Stomach (tissue), 9 donors: Measurements from ENCODE around the gene RIMBP2. TPM values are rescaled to one million over a fixed set of nuclear protein-coding genes. Genes with fewer than 3 reads are reported as not detected.

Experiments
- DNase-seq, 2 donors: peaks; one replicate each; pipeline versions ENCODE4 v3.0.0 to v3.0.0-alpha.2; 2013 to 2019
- H3K27ac ChIP-seq, 5 donors: fragments of 200-600 bp in 4 of 5; sonication (generic) in 4 of 5; one replicate each; pipeline ENCODE4 v1.5.1; 2013 to 2019; ENCODE audit warnings: mild to moderate bottlenecking in 1 of 5, moderate library complexity in 1 of 5
- H3K27me3 ChIP-seq, 3 donors: fragments of 200-600 bp; sonication (generic); one replicate each; pipeline ENCODE4 v1.5.1; 2017 to 2019; ENCODE audit warnings: mixed run types in 1 of 3
- H3K36me3 ChIP-seq, 4 donors: fragments of 200-600 bp; sonication (generic); 1 replicate in 3 of 4; 2 replicates in 1 of 4; pipeline ENCODE4 v1.5.1; 2016 to 2019
- H3K4me1 ChIP-seq, 4 donors: fragments of 200-600 bp; sonication (generic); one replicate each; pipeline ENCODE4 v1.5.1; 2016 to 2019
- H3K4me3 ChIP-seq, 4 donors: fragments of 200-600 bp; sonication (generic) in 3 of 4; one replicate each; pipeline ENCODE4 v1.5.1; 2016 to 2019; ENCODE audit warnings: mild to moderate bottlenecking in 1 of 4
- H3K9me3 ChIP-seq, 4 donors: fragments of 200-600 bp; sonication (generic); one replicate each; pipeline ENCODE4 v1.5.1; 2016 to 2019
- EP300 ChIP-seq: sonication (generic); formaldehyde crosslinking; IDR thresholded peaks from one replicate; pipeline ENCODE4 v1.6.1; 2017; ENCODE audit warnings: antibody characterized with exemption
- POLR2A ChIP-seq, 4 donors: fragments of 450-650 bp; IDR thresholded peaks; one replicate each; pipeline ENCODE4 v1.6.1; 2016; ENCODE audit warnings: antibody characterized with exemption in 4 of 4, control low read depth in 2 of 4, mild to moderate bottlenecking in 1 of 4, moderate library complexity in 1 of 4
- POLR2AphosphoS5 ChIP-seq, 3 donors: sonication (generic); formaldehyde crosslinking; IDR thresholded peaks; one replicate each; pipeline ENCODE4 v1.6.1; 2016; ENCODE audit warnings: antibody characterized with exemption in 3 of 3
- WGBS, 5 donors: extraction: QIAGEN DNeasy Blood & Tissue Kit in 3 of 5; methylation state at CpG; one replicate each; pipeline versions ENCODE4 v1.1.5 to v1.1.7; 2013 to 2018; 5-methylcytosine and 5-hydroxymethylcytosine counted together
- intact Hi-C: fragments of 100-400 bp; cut with DNase I; formaldehyde crosslinking; loops from one replicate; pipeline ENCODE4 v1.15.1; 2023; ENCODE audit warnings: low total_unique reads
- polyA plus RNA-seq, 3 donors: library from polyadenylated mRNA; stranded (reverse); fragments of 200-250 nt; gene quantifications; one replicate each; pipeline ENCODE4 v1.2.3, GENCODE V29; 2013
- total RNA-seq, 5 donors: library from RNA; depleted of rRNA; stranded (reverse); fragments of >200 nt; gene quantifications; one replicate each; pipeline versions ENCODE4 v1.1.0 to v1.2.3, GENCODE V29; 2014 to 2016
- TF ChIP-seq, protein P1 (sequence below), 7 experiments: fragments of 450-650 bp in 4 of 7; fragments of 200-600 bp in 3 of 7; sonication (generic) in 3 of 7; IDR thresholded peaks; one replicate each; pipeline ENCODE4 v1.5.1; 2016 to 2019; ENCODE audit warnings: antibody characterized with exemption in 7 of 7, control low read depth in 2 of 7, mild to moderate bottlenecking in 1 of 7
- donor health status: healthy with polysubstance abuse.
- donor health status: Bipolar disorder and iron deficiency.
- donor health status: healthy.

RIMBP2 gene
- total and polyA plus RNA-seq, 8 donors, result 0.75 to 44.6 (median 5.6) TPM

DNA sequence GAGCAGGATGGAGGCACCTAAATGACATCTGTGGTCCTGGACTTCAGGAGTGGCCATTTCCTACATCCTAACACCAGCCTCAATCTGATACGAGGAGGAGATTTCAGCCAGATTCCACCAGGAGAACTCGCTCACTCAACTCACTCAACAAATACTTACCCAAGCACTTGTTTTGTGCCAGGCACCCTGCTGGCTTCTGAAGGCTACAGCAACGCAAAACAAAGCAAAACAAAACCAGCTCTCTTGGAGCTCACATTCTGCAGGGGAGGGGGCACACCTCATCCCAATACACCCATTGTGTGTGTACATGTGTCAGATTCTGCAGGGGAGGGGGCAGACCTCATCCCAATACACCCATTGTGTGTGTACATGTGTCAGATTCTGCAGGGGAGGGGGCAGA, 233.7 kb downstream of the RIMBP2 start:
- Histone ChIP-seq H3K4me1 (no peaks in the 10 kb centered on the region), H3K27me3 (peaks cover 0 to 68% (median 5%) of the 10 kb centered on the region in 3 donors), H3K9me3 (no peaks in the 10 kb centered on the region), H3K4me3 (no peak overlapping the region), H3K36me3 (no peaks in the 10 kb centered on the region), H3K27ac (no peak overlapping the region)
- TF ChIP-seq POLR2AphosphoS5 (IDR thresholded peaks at IDR 0.05), result no peak
- TF ChIP-seq, protein P1, sequence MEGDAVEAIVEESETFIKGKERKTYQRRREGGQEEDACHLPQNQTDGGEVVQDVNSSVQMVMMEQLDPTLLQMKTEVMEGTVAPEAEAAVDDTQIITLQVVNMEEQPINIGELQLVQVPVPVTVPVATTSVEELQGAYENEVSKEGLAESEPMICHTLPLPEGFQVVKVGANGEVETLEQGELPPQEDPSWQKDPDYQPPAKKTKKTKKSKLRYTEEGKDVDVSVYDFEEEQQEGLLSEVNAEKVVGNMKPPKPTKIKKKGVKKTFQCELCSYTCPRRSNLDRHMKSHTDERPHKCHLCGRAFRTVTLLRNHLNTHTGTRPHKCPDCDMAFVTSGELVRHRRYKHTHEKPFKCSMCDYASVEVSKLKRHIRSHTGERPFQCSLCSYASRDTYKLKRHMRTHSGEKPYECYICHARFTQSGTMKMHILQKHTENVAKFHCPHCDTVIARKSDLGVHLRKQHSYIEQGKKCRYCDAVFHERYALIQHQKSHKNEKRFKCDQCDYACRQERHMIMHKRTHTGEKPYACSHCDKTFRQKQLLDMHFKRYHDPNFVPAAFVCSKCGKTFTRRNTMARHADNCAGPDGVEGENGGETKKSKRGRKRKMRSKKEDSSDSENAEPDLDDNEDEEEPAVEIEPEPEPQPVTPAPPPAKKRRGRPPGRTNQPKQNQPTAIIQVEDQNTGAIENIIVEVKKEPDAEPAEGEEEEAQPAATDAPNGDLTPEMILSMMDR (IDR thresholded peaks at IDR 0.05), result no peak
- no peak for TF ChIP-seq EP300
- no peak for TF ChIP-seq POLR2A (IDR thresholded peaks at IDR 0.05)
- intact Hi-C loops, result no loop called here
- WGBS, 5 donors, result 24 to 43% (median 38%) methylated on average over 3 of the region's 3 CpGs
- no peak for DNase-seq

GRCh38 chr12:130481392-130481879, 234.7 kb downstream of the RIMBP2 start:
- 55 to 68% (median 64%) methylated on average over 17 of the region's 17 CpGs for WGBS, 5 donors
- DNase-seq, result no peak
- no peaks in the 10 kb centered on the region for H3K4me1 ChIP-seq
- no peak for TF ChIP-seq POLR2AphosphoS5 (IDR thresholded peaks at IDR 0.05)
- TF ChIP-seq, protein P1 (IDR thresholded peaks at IDR 0.05), result no peak
- no peak for TF ChIP-seq EP300
- no peak for TF ChIP-seq POLR2A (IDR thresholded peaks at IDR 0.05)
- peaks cover 0 to 69% (median 5%) of the 10 kb centered on the region in 3 donors for H3K27me3 ChIP-seq
- intact Hi-C loops, result no loop called here
- no peaks in the 10 kb centered on the region for H3K9me3 ChIP-seq
- no peak overlapping the region for H3K27ac ChIP-seq
- no peak overlapping the region for H3K4me3 ChIP-seq
- H3K36me3 ChIP-seq, result no peaks in the 10 kb centered on the region

- TF ChIP-seq, protein P1 (IDR thresholded peaks at IDR 0.05), result no peak
- no peak for TF ChIP-seq POLR2A (IDR thresholded peaks at IDR 0.05)
- no peak for TF ChIP-seq POLR2AphosphoS5 (IDR thresholded peaks at IDR 0.05)
- TF ChIP-seq EP300, result no peak
- no peaks in the 10 kb centered on the region for H3K36me3 ChIP-seq
- H3K9me3 ChIP-seq, result no peaks in the 10 kb centered on the region
- intact Hi-C loops, result no loop called here
- H3K27me3 ChIP-seq, result peaks cover 0 to 69% (median 5%) of the 10 kb centered on the region in 3 donors
- H3K4me1 ChIP-seq, result no peaks in the 10 kb centered on the region
- H3K4me3 ChIP-seq, result no peak overlapping the region
- no peak overlapping the region for H3K27ac ChIP-seq
- DNase-seq, result no peak
- 50 to 62% (median 55%) methylated on average over 12 to 14 of the region's 14 CpGs for WGBS, 5 donors
Measured at GRCh38 chr12:130480887-130481286, 235.2 kb downstream of the RIMBP2 start.

DNA sequence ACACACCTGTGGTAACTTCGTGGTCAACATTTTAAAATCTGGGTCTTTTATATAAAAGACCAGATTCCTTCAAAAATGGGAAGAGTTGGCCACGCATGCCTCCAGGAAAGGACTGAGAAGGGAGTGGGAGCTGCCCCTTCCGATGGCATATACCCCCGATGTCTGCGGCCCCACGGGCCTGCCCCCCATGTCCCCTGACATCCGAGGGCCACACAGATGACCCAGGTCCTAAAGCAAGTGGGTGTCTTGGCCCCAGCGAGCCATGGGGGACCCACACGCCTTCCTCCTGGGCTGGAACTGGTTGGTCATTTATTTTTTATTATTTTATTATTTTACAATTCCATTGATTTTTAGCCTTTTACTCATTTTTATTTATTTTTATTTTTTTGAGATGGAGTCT, 235.9 kb downstream of the RIMBP2 start:
- H3K27ac ChIP-seq, result no peak overlapping the region
- peaks cover 0 to 69% (median 5%) of the 10 kb centered on the region in 3 donors for H3K27me3 ChIP-seq
- intact Hi-C loops, result no loop called here
- H3K4me1 ChIP-seq, result no peaks in the 10 kb centered on the region
- DNase-seq, result no peak
- WGBS, 5 donors, result 84 to 94% (median 89%) methylated on average over 9 of the region's 9 CpGs
- no peak overlapping the region for H3K4me3 ChIP-seq
- TF ChIP-seq, protein P1 (IDR thresholded peaks at IDR 0.05), result no peak
- TF ChIP-seq POLR2AphosphoS5 (IDR thresholded peaks at IDR 0.05) (no peak), EP300 (no peak)
- H3K36me3 ChIP-seq, result no peaks in the 10 kb centered on the region
- no peaks in the 10 kb centered on the region for H3K9me3 ChIP-seq
